ENCODE data around the gene SLC16A9.
"Not testable (repeated sequence)": the region's sequence is repeated elsewhere in the genome, so short reads cannot be mapped to it uniquely, and the experiment has no call there.

SLC16A9 gene

DNA sequence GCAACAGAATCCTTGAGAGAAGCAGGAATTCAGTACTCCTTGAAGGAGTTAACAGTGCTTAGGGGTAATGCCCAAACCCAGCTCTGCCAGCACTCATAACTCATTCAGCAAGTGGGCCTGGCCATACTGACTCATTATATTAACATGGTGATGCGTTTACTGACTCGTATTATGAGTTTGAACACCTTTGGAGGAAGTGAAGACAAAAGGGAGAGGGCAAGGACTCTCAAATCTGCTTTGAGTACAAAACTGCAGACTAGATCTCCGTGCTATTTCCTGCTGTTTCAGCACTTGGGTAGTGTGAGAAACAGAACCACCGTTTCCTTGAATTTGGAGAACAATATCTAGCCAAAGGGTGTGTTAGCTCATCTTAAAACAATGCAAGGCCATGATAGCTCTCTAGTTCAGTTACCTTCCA lies 30.8 kb downstream of the SLC16A9 start:
- DNase-seq (ENCODE audit: low read depth, low spot score) = peak; percentile 91
- peak overlapping the region; percentile 89 for H3K27ac ChIP-seq

- DNase-seq (ENCODE audit: low read depth, low spot score) = no peak
- H3K27ac ChIP-seq = no peak overlapping the region
Observed at GRCh38 chr10:59677253-59677831, 32.3 kb downstream of the SLC16A9 start.

DNA sequence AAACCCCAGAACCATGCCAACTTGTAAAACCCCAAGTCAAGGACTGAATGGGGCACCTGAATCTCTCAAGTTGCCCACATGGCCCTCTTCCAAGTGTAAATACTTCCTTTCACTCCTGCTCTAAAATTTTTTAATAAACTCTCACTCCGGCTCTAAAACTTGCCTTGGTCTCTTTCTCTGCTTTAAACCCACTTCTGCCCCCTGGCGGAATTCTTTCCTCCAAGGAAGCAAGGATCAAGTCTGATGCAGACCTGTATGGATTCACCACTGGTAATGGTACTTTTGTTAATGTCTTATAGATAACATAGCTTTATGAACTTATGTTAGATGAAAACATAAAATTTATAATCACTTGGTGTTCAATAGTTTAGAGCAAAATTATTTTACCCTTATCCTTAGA lies 33.8 kb downstream of the SLC16A9 start:
- no peak overlapping the region for H3K27ac ChIP-seq
- DNase-seq (ENCODE audit: low read depth, low spot score) = no peak

- DNase-seq (ENCODE audit: low read depth, low spot score) = peak; percentile 76
- H3K27ac ChIP-seq = peak overlapping the region; percentile 61
Observed at GRCh38 chr10:59674215-59674836, 35.3 kb downstream of the SLC16A9 start.

GRCh38 chr10:59672150-59672875 lies 37.3 kb downstream of the SLC16A9 start:
- H3K27ac ChIP-seq = no peak overlapping the region
- no peak for DNase-seq (ENCODE audit: low read depth, low spot score)

GRCh38 chr10:59670269-59670668 lies 39.4 kb downstream of the SLC16A9 start:
- DNase-seq (ENCODE audit: low read depth, low spot score) = no peak
- no peak overlapping the region for H3K27ac ChIP-seq

DNA sequence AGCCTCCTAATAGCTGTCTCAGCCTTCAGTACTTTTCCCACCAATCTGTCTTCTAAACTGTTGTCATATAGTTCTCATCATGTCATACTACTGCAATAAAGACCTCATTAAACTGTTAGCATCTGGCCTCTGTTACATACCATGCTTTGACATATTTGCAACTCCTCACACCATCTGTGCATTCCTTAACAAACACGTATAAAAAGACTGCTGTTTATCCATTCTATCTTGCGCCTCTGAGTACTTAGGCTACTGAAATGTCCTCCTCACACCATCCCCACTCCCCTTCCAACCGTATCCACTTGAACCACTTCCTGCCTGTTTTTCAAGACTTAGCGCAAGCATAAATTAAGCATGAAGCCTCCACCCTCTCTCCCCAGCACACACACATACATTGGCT lies 41.6 kb downstream of the SLC16A9 start:
- DNase-seq (ENCODE audit: low read depth, low spot score) = no peak
- no peak overlapping the region for H3K27ac ChIP-seq

DNA sequence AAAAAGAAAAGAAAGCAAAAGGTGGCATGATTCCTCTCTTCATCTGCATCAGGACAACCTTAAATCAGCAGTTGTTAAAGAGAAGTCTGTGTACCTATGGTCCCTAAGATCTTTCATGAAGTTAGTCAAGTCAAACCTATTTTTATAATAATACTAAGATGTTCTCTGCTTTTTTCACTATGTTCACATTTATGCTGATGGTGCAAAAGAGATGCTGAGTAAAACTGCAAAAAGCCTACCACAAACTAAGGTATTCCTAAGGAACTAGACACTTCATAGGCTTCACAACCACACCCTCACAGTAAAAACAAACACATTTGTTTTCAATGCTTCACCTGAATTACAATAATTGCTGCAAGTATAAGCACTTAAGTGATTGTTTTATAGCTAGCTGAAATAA lies 43.3 kb downstream of the SLC16A9 start:
- H3K27ac ChIP-seq = no peak overlapping the region
- no peak for DNase-seq (ENCODE audit: low read depth, low spot score)

GRCh38 chr10:59663213-59663612 lies 46.4 kb downstream of the SLC16A9 start:
- DNase-seq (ENCODE audit: low read depth, low spot score); H3K27ac ChIP-seq: not testable (repeated sequence)

GRCh38 chr10:59657724-59658123 lies 51.9 kb downstream of the SLC16A9 start:
- H3K27ac ChIP-seq = no peak overlapping the region
- DNase-seq (ENCODE audit: low read depth, low spot score) = no peak

- H3K27ac ChIP-seq = no peak overlapping the region
- DNase-seq (ENCODE audit: low read depth, low spot score) = no peak
Observed at GRCh38 chr10:59655309-59655708, 54.3 kb downstream of the SLC16A9 start.

- DNase-seq (ENCODE audit: low read depth, low spot score) = no peak
Observed at GRCh38 chr10:59654007-59654406, 55.6 kb downstream of the SLC16A9 start.

GRCh38 chr10:59651902-59652301 lies 57.7 kb downstream of the SLC16A9 start:
- DNase-seq (ENCODE audit: low read depth, low spot score) = no peak
- no peak overlapping the region for H3K27ac ChIP-seq

More at GRCh38 chr10:59654007-59654406, 55.6 kb downstream of the SLC16A9 start:
- no peak overlapping the region for H3K27ac ChIP-seq

- no peak for DNase-seq (ENCODE audit: low read depth, low spot score)
- H3K27ac ChIP-seq = no peak overlapping the region
Observed at GRCh38 chr10:59649606-59650346, 59.9 kb downstream of the SLC16A9 start.

DNA sequence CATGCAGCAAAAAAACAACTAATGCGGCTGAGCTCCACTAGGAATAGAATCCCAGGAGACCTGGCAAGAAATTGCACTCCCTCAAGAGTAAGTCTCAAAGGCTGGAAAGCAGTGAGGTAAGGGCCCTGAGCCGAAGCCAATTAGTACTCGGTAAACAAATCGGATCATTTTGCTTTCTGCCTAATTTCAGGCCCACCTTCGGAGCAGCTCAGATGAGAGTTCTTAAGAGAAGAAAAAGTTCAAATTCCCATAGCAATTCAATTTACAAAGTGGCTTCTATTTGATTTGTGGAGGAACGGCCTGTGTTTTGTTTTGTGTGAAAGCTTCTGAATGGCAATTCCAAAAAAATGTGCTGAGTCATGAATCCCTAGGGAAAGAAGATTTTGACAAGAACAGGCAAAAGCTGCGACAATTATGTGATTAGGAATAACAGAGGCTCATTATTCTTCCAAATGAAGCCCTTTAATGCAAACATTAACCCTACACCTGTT lies 60.9 kb downstream of the SLC16A9 start:
- no peak for DNase-seq (ENCODE audit: low read depth, low spot score)
- no peak overlapping the region for H3K27ac ChIP-seq

DNA sequence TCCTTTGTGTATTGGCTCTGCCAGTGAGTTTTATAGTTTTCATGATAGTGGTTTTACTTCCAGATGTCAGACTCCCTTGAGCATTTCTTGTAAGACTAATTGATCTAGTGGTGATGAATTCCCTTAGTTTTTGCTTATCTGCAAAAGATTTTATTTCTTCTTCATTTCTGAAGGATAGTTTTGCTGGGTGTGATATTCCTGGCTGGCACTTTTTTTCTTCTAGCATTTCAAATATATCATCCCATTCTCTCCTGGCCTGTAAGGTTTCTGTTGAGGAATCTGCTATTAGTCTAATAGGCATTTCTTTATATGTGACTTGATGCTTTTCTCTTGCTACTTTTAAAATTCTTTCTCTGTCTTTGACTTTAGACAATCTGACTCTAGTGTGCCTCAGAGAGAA lies 64.8 kb downstream of the SLC16A9 start:
- DNase-seq (ENCODE audit: low read depth, low spot score) = no peak
- H3K27ac ChIP-seq = no peak overlapping the region

GRCh38 chr10:59641688-59642087 lies 68.0 kb downstream of the SLC16A9 start:
- not testable (repeated sequence) for DNase-seq (ENCODE audit: low read depth, low spot score); H3K27ac ChIP-seq

DNA sequence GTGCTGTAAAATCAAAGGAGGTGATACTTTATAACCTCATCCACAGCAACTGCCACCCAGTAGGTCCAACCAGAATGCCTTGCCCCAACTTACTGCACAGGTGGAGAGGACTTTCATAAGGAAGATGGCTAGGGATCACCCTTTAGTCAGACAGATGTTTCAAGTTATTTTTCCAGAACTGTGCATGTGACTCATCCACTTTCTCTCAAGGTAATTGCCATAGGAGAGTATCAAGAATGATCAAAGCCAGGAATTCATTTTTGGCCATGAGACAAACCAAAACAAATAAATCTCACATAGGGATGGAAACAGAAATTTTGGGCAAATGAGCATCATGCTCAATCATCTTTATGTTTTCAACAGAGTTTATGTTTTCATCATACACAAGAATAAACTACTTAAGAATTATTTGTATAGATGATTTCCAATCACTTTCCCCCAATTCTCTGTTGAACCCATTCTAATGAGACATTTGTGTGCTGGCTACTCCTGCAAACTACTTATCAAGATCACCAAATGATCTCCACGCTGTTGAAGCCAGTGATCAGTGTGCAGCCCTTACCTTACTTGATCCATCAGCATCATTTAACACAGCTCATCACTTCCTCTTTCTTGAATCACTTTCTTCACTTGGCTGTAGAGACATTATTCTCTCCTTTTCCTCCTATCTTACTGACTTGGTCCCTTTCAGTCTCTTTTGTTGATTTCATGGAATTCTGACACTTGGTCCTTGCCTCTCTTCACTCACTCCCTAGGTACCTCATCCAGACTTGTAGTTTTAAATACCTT lies 74.0 kb downstream of the SLC16A9 start:
- DNase-seq (ENCODE audit: low read depth, low spot score) = no peak
- no peak overlapping the region for H3K27ac ChIP-seq

GRCh38 chr10:59634102-59634501 lies 75.5 kb downstream of the SLC16A9 start:
- no peak for DNase-seq (ENCODE audit: low read depth, low spot score)
- no peak overlapping the region for H3K27ac ChIP-seq

- H3K27ac ChIP-seq = no peak overlapping the region
- DNase-seq (ENCODE audit: low read depth, low spot score) = no peak
Observed at GRCh38 chr10:59633063-59633462, 76.6 kb downstream of the SLC16A9 start.

Measured in epithelial cell of prostate (primary cell).